C4-2B (cell line): ENCODE data around the gene GRB2.

Experiments used
- ZFX ChIP-seq: fragments of 450-650 bp; IDR thresholded peaks from 2 replicates; pipeline ENCODE4 v1.6.1; 2017
- TF ChIP-seq, protein P1 (sequence below): fragments of 450-650 bp; conservative IDR thresholded peaks from 2 replicates; pipeline ENCODE4 v1.5.1; 2017; ENCODE audit warnings: mild to moderate bottlenecking

DNA sequence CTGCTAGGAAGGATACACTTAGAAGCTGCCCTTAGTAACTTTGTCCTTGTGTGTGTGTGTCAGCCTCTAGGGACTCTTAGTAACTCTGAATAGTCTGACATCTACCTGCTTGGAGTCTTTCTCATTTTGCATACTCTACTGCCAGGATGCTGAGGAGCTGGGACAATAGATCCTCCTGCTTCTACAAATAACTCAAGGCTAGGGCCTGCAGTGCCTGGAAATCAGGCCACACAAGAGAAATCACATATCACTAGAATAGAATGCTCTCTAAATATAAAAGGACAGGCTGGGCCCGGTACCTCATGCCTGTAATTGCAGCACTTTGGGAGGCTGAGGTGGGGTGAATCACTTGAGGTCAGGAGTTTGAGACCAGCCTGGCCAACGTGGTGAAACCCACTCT, 77.7 kb downstream of the GRB2 start:
- TF ChIP-seq, protein P1, sequence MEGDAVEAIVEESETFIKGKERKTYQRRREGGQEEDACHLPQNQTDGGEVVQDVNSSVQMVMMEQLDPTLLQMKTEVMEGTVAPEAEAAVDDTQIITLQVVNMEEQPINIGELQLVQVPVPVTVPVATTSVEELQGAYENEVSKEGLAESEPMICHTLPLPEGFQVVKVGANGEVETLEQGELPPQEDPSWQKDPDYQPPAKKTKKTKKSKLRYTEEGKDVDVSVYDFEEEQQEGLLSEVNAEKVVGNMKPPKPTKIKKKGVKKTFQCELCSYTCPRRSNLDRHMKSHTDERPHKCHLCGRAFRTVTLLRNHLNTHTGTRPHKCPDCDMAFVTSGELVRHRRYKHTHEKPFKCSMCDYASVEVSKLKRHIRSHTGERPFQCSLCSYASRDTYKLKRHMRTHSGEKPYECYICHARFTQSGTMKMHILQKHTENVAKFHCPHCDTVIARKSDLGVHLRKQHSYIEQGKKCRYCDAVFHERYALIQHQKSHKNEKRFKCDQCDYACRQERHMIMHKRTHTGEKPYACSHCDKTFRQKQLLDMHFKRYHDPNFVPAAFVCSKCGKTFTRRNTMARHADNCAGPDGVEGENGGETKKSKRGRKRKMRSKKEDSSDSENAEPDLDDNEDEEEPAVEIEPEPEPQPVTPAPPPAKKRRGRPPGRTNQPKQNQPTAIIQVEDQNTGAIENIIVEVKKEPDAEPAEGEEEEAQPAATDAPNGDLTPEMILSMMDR: no peak
- TF ChIP-seq ZFX: no peak
